ENCODE results near the gene TTC34. TPM values are rescaled to one million over a fixed set of nuclear protein-coding genes. Genes with fewer than 3 reads are reported as not detected.
A peak's percentile ranks its signal among the peaks of the same experiment; 100 is the strongest.

The TTC34 gene
- total and polyA plus RNA-seq, 7 donors = under 0.01 to 0.83 (median 0.56) TPM; not detected in 1

DNA sequence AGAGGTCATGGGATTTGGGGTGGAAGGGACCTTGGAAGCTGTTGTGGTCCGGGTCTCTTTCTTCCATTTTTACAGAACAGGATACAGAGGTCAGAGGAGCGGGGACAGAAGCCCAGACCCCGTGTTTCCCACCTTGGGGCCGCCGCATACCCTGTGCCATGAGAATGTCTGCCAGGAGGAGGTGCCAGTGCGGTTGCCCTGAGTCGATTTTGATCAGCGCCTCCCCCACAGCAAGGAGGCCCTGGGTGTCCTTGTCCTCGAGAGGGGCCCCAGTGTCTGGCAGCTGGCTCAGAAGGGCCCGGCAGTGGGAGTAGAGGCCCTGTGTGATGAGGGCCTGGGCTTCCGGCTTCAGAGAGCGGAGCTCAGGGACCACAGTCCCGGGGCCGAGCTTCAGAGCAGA, 156.3 kb downstream of the TTC34 start:
- no peak for DNase-seq
- TF ChIP-seq POLR2AphosphoS5 (IDR thresholded peaks at IDR 0.05) = no peak
- TF ChIP-seq, protein P1, sequence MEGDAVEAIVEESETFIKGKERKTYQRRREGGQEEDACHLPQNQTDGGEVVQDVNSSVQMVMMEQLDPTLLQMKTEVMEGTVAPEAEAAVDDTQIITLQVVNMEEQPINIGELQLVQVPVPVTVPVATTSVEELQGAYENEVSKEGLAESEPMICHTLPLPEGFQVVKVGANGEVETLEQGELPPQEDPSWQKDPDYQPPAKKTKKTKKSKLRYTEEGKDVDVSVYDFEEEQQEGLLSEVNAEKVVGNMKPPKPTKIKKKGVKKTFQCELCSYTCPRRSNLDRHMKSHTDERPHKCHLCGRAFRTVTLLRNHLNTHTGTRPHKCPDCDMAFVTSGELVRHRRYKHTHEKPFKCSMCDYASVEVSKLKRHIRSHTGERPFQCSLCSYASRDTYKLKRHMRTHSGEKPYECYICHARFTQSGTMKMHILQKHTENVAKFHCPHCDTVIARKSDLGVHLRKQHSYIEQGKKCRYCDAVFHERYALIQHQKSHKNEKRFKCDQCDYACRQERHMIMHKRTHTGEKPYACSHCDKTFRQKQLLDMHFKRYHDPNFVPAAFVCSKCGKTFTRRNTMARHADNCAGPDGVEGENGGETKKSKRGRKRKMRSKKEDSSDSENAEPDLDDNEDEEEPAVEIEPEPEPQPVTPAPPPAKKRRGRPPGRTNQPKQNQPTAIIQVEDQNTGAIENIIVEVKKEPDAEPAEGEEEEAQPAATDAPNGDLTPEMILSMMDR (IDR thresholded peaks at IDR 0.05) = no peak
- no peak for TF ChIP-seq EP300 (IDR thresholded peaks at IDR 0.05)
- TF ChIP-seq POLR2A (IDR thresholded peaks at IDR 0.05) = no peak
- Histone ChIP-seq H3K4me1 (peaks cover 0 to 26% (median 21%) of the 10 kb centered on the region in 4 donors), H3K36me3 (no peaks in the 10 kb centered on the region), H3K27ac (no peak overlapping the region), H3K9me3 (peaks cover 0 to 7% (median 6%) of the 10 kb centered on the region in 4 donors), H3K27me3 (no peaks in the 10 kb centered on the region), H3K4me3 (no peak overlapping the region)
- intact Hi-C loops (cut with DNase I) = loop anchor here (10.0 kb wide), 4 partner anchors 90 to 1260 kb away; partner anchors contain the start of genes C1orf174, PANK4, PEX10 and TNFRSF14
- 86 to 88% methylated on average over 14 of the region's 14 CpGs for WGBS, 2 donors

DNA sequence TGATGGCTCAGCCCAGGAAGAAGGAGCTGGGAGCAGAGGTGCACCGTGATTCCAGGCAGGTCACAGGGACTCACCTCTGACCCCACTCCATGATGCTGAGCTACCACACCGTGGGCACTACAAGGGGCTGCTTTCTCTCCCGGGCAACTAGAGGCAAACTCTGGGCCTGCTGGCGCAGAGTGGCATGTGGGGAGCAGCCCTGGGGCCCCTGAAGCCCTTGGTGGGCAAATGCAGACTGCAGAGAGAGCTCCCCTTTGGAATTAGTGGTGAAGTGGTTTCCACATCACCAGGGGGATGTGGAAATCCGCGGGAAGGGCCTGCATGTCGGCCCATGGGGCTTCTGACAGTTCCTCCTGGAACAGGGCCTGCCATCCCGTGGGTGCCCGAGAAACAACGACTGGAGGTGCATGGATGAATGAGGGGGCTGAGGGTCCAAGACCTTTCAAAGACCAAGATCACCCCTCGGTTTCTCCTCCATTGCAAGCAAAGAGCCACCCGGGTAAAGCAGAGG, 156.8 kb downstream of the TTC34 start:
- no peak overlapping the region for H3K27ac ChIP-seq

DNA sequence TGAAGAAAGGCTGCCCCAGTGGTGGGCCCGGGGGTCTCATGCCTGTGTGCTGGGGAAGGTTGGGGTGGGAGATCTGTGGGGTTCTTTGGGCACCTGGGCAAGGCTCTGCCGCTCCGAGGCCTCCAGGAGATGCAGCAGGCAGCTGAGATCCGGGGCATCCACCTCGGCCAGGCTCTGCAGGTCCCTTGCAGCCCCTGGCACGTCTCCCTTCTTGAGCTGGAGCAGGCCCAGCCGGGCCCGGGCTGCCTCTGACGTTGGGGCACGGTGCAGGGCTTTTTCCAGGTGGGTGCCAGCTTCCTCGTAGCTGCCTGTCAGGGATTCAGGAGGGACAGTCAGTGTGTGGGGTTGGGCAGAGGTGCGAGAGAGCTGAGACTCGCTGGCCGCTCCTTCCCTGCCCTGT, 157.3 kb downstream of the TTC34 start:
- 77 to 88% methylated on average over 14 of the region's 14 CpGs for WGBS, 2 donors
- TF ChIP-seq POLR2AphosphoS5 (IDR thresholded peaks at IDR 0.05) (no peak), EP300 (IDR thresholded peaks at IDR 0.05) (no peak), POLR2A (IDR thresholded peaks at IDR 0.05) (no peak)
- TF ChIP-seq, protein P1 (IDR thresholded peaks at IDR 0.05) = no peak
- Histone ChIP-seq H3K4me3 (no peak overlapping the region), H3K4me1 (peaks cover 0 to 26% (median 21%) of the 10 kb centered on the region in 4 donors), H3K27me3 (no peaks in the 10 kb centered on the region), H3K9me3 (peaks cover 0 to 7% (median 6%) of the 10 kb centered on the region in 4 donors), H3K27ac (no peak overlapping the region), H3K36me3 (no peaks in the 10 kb centered on the region)
- intact Hi-C loops (cut with DNase I) = loop anchor here (10.0 kb wide), 4 partner anchors 89 to 1261 kb away; partner anchors contain the start of genes C1orf174, PANK4, PEX10 and TNFRSF14
- DNase-seq = peak; percentile 58

More for the DNA sequence above, 156.8 kb downstream of the TTC34 start:
- Histone ChIP-seq H3K9me3 (peaks cover 0 to 7% (median 6%) of the 10 kb centered on the region in 4 donors), H3K4me1 (peaks cover 0 to 26% (median 21%) of the 10 kb centered on the region in 4 donors), H3K4me3 (no peak overlapping the region), H3K36me3 (no peaks in the 10 kb centered on the region), H3K27me3 (no peaks in the 10 kb centered on the region)
- 86 to 89% methylated on average over 12 of the region's 12 CpGs for WGBS, 2 donors
- DNase-seq = no peak
- intact Hi-C loops (cut with DNase I) = loop anchor here (10.0 kb wide), 4 partner anchors 90 to 1260 kb away; partner anchors contain the start of genes C1orf174, PANK4, PEX10 and TNFRSF14
- TF ChIP-seq POLR2AphosphoS5 (IDR thresholded peaks at IDR 0.05) (no peak), POLR2A (IDR thresholded peaks at IDR 0.05) (no peak), EP300 (IDR thresholded peaks at IDR 0.05) (no peak)
- TF ChIP-seq, protein P1 (IDR thresholded peaks at IDR 0.05) = no peak

DNA sequence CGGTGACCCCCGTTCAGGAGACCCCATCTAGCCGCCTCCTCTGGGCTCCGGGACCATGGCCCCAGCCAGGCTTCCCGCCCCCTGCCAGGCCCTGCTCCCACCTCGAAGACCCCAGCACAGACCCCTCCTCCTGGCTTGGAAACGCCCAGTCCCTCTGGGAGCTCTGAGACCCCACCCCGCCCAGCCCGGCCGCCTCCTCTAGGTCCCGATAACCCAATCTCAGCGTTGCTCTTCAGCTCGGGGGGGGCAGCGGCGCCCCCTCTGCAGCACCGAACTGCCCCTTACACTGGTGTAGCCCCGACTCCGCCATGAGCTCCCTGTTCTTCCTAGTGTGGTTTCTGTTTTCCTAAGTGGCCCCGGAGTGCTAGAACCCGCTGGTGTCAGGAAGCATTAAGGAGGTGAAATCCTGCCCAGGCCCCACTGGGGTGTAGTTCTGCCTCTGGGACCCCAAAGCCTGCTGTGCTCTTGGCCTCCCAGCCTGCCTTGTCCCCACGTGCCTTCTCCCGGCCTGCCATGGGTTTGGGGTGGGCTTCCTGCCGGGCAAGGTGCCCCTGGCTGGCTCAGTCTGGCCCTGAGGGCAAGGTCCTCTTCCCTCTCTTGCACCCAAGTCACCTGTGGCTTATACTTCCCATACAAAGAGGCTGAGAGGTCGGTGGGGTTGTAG, 157.9 kb downstream of the TTC34 start:
- H3K4me3 ChIP-seq = peak overlapping the region; percentile 67 to 95 (median 88)
- TF ChIP-seq EP300 (IDR thresholded peaks at IDR 0.05) (no peak), POLR2AphosphoS5 (IDR thresholded peaks at IDR 0.05) (no peak), POLR2A (IDR thresholded peaks at IDR 0.05) (no peak)
- TF ChIP-seq, protein P1 (IDR thresholded peaks at IDR 0.05) = no peak
- no peak for DNase-seq
- 14 to 15% methylated on average over 24 of the region's 24 CpGs for whole genome bisulfite sequencing, 2 donors
- peak overlapping the region; percentile 81 to 84 (median 82) for H3K27ac ChIP-seq
- no peaks in the 10 kb centered on the region for H3K27me3 ChIP-seq
- H3K9me3 ChIP-seq = peaks cover 0 to 7% (median 4%) of the 10 kb centered on the region in 4 donors
- intact Hi-C loops (cut with DNase I) = loop anchor here (1.0 to 10.0 kb wide), 5 partner anchors 57 to 1261 kb away; partner anchors contain the start of genes C1orf174, PANK4, PEX10 and PRXL2B
- no peaks in the 10 kb centered on the region for H3K36me3 ChIP-seq
- H3K4me1 ChIP-seq = peaks cover 0 to 26% (median 21%) of the 10 kb centered on the region in 4 donors

Measured in sigmoid colon (tissue), 7 donors.